AG10803 (cell line): Measurements from ENCODE around the gene DISP3.

Experiments used
- DNase-seq: peaks from one replicate; pipeline ENCODE4 v3.0.0; 2010; ENCODE audit warnings: low read depth
- H3K4me3 ChIP-seq: 2 replicates; pipeline ENCODE4 v1.5.1; 2011; ENCODE audit warnings: mild to moderate bottlenecking, low read length, control low read depth
- TF ChIP-seq, protein P1 (sequence below): conservative IDR thresholded peaks from 2 replicates; pipeline ENCODE4 v1.5.1; 2011; ENCODE audit warnings: mild to moderate bottlenecking, low read length, control low read depth, inconsistent platforms

DISP3 gene

DNA sequence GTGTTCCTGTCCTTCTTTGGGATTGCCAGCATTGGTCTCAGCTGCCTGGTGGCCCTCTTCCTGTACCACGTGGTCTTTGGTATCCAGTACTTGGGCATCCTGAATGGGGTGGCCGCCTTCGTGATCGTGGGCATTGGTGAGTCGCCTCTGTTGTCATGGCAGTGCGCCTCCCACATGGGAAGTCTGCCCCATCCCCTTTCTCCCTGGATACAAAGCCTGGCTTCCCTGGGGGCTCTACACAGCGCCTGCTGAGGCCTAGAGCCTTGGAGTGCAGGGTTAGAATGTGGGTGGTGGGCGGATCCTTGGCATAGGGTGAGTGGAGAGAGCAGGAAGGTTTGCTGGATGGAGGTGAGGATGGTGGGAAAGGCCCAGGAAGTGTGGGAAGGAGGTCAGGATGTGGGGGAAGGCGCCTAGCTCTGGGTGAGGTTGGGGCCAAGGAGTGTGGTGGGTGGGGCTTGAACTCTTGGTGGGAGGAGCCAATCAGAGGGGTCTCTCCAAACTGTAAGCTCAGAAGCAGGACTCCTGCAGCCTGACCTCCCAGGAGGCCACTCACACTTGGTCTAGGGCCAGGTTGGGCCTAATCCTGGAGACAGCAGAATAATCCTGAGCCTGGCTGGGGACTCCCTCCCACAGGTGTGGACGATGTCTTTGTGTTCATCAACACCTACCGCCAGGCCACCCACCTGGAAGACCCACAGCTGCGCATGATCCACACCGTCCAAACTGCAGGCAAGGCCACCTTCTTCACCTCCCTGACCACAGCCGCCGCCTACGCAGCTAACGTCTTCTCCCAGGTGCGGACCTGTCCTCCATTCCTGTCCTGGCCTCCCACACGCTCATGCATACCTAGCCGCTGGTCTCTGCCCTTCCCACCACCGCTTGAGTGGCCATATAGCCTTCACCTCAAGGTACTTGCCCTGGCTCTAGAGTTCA, 36.7 kb downstream of the DISP3 start:
- H3K4me3 ChIP-seq = no peak overlapping the region
- TF ChIP-seq, protein P1, sequence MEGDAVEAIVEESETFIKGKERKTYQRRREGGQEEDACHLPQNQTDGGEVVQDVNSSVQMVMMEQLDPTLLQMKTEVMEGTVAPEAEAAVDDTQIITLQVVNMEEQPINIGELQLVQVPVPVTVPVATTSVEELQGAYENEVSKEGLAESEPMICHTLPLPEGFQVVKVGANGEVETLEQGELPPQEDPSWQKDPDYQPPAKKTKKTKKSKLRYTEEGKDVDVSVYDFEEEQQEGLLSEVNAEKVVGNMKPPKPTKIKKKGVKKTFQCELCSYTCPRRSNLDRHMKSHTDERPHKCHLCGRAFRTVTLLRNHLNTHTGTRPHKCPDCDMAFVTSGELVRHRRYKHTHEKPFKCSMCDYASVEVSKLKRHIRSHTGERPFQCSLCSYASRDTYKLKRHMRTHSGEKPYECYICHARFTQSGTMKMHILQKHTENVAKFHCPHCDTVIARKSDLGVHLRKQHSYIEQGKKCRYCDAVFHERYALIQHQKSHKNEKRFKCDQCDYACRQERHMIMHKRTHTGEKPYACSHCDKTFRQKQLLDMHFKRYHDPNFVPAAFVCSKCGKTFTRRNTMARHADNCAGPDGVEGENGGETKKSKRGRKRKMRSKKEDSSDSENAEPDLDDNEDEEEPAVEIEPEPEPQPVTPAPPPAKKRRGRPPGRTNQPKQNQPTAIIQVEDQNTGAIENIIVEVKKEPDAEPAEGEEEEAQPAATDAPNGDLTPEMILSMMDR = no peak
- DNase-seq = no peak

DNA sequence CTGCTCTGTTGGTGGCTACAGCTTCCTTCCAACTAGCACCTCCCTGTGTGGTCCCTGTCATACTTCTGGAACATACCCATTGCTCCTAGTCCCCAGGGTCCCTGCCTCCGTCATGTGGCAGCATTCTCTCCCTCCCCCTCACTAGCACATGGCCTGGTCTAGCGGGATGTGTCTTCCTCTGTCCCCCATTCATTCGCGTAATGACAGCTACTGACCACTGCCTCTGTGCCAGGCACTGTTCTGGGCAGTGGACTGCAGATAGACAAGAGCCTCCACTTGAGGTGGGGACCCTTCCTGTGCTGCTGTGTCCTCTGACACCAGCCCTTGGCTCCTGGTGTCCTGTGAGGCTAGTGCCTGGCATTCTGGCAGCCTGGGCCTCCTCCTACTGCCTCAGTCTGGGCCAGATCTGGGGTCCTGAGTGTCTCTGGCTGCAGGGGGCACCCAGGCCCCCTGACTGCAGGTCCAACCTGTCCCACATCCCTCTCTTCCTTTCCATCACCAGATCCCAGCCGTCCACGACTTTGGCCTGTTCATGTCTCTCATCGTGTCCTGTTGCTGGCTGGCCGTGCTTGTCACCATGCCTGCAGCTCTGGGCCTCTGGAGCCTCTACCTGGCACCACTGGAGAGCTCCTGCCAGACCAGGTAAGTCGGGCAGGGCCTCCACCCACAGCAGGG, 38.1 kb downstream of the DISP3 start:
- no peak for DNase-seq
- TF ChIP-seq, protein P1 = no peak
- no peak overlapping the region for H3K4me3 ChIP-seq

GRCh38 chr1:11518016-11518701, 39.2 kb downstream of the DISP3 start:
- TF ChIP-seq, protein P1 = no peak
- no peak for DNase-seq
- H3K4me3 ChIP-seq = no peak overlapping the region

DNA sequence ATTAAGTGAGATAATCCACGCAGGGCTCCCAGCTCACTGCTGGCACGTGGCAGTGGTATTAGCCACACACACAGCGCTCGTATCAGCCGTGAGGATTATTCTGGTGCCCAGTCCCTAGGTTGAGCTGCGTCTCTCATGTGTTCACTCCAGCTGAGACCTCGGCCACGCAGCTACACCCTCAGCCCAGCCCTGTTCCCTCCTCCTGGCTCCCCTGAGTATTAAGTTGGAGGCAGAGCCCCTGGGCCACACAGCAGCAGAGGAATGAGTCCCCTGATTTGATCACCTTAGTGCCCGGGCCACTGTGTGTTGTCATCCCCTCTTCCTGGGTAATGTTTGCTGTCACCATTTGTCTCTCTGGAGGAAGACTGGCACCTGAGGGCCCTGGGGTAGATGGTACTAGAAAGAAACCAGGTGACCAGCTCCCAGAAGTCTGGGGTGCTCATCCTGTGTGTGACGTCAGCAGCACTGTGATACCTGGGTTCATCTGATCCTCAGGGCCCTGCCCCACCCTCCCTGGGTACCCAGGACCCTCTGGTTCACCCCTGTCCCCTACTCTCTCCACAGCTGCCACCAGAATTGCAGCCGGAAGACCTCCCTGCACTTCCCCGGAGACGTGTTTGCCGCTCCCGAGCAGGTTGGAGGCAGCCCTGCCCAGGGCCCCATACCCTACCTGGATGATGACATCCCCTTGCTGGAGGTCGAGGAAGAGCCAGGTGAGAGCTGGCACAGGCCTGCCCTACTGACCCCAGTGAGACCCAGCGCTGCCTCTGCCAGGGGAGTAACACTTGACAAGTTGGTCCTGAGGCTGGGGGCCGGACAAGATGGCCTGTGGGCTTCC, 40.1 kb downstream of the DISP3 start:
- H3K4me3 ChIP-seq = no peak overlapping the region
- TF ChIP-seq, protein P1 = no peak
- no peak for DNase-seq

DNA sequence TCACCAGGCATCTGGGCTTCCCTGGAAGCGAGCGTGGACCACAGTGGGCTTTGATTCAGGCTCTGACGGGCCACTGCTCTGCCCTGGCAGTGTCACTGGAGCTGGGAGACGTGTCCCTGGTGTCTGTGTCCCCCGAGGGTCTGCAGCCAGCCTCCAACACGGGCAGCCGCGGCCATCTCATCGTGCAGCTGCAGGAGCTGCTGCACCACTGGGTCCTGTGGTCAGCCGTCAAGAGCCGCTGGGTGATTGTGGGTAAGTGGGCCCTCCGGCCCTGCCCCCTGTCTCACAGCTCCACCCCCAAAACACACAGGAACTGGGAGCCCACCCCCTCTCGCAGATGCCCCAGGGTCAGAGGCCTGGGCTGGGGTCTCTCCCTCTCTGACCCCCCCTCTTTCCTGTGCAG, 40.7 kb downstream of the DISP3 start:
- TF ChIP-seq, protein P1 = no peak
- DNase-seq = no peak
- H3K4me3 ChIP-seq = no peak overlapping the region

- no peak for DNase-seq
- H3K4me3 ChIP-seq = no peak overlapping the region
- TF ChIP-seq, protein P1 = no peak
Measured at GRCh38 chr1:11520531-11521233, 41.7 kb downstream of the DISP3 start.
